Left cardiac atrium (tissue), 4 donors: ENCODE data around the gene TNN. TPM values are rescaled to one million over a fixed set of nuclear protein-coding genes. Genes with fewer than 3 reads are reported as not detected.

Experiments used
- ATAC-seq, 2 donors: fragments of 200-7000 bp; cut with Tn5 transposase; one replicate each; pipeline ENCODE4 v1.9.1; 2020; ENCODE audit warnings: mild to moderate bottlenecking in 2 of 2, moderate library complexity in 2 of 2
- DNase-seq: peaks from one replicate; pipeline ENCODE4 v3.0.0-alpha.2; 2020
- intact Hi-C, 2 donors: fragments of 100-400 bp; cut with DNase I; formaldehyde crosslinking; loops; one replicate each; pipeline versions ENCODE4 v1.14.1 to v1.15.1; 2022 to 2023
- total RNA-seq, 2 donors: library from RNA; stranded (reverse); fragmentation: NEBNext Ultra II Directional; extraction: Animal tissue kit (Norgen Biotek cat#: 25700); gene quantifications; one replicate each; pipeline ENCODE4 v1.2.1, GENCODE V29; 2021
- donor health status: DM: no; HTN: yes; CAD: no.
- donor health status: DM: no; HTN: yes; CAD: no; lungs with severe emphysema.
- donor health status: DM: yes; HTN: yes; CAD: no.
- donor health status: Dilated cardiomyopathy.

Gene TNN
- total RNA-seq, 2 donors from 2014 or later = 0.18 to 0.76 TPM

DNA sequence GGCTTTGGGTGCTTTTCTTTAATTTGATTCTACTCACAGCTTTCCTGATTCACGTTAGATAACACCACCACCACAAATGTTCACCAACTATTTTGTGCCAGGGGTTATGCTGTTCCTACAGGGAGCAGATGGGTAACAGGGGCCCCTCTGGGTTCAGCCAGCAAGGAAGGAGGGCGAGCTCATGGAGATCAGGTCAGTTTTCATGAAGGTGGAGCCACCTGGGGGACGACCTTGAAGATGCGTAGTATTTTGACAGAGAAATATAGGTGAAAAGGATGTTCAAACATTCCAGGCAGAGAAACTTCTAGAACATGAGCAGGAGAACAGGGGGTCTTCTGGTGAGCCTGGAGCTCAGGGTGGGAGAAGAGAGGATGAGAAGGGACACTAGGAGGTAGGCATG is 96.1 kb downstream of the TNN start:
- ATAC-seq = no peak
- intact Hi-C loops = no loop called here

DNA sequence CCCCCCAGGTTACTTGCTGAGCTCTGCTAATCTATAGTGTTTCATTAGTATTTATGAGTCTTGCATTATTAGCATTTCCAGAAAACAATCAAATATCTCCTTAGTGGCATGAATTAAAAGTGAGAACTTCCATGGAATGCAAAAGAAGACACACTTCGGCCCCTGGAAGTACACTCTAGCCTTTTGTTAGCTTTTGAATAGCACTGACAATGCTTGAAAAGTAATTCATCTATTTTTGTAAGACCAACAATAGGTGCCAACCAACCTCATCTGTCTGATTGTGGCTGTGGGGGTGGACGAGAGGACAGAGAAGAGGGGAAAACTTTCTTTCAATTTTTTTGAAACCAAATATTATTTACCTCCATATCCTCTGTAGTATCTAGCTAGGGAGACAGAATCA is 97.1 kb downstream of the TNN start:
- ATAC-seq = no peak
- intact Hi-C loops = no loop called here
- no peak for DNase-seq

More for the DNA sequence above, 96.1 kb downstream of the TNN start:
- no peak for DNase-seq

DNA sequence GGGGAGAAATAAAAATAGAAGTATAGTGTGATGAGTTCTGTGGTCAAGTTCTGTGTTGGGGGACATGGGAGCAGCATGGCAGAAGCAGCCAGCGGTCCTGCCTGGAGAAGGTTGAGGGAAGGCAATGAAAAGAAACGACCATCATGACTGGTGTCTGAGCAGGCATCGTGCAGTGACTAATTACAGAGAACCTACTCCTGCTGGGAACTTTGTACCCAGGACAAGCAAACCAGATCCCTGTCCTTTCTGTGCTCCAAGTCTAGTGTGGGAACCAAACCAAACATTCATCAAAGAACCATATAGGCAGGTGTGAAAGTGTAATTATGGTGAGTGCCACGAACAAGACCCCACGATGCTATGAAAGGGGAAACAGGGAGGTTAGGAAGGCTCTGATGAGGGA is 99.1 kb downstream of the TNN start:
- intact Hi-C loops = no loop called here
- DNase-seq (no peak), ATAC-seq (no peak)

DNA sequence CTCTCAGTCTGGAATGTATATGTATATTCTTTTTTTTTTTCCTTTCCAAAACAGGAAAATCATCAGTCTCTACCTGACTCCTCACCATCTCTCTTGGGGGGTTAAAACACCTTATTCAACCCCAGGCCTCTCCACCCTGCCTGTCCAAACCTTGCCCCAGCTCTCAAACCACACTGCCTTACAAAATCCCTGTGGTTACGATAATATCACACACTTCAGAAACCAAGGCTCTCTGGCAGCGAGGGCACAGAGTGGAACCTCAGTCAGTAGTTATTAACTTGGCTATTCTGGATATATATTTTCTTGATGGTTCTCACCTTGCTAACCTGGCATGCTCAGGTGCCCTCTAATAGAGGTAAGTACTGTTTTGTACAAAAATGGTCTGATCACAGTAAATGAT is 100.2 kb downstream of the TNN start:
- intact Hi-C loops = no loop called here
- no peak for ATAC-seq

DNA sequence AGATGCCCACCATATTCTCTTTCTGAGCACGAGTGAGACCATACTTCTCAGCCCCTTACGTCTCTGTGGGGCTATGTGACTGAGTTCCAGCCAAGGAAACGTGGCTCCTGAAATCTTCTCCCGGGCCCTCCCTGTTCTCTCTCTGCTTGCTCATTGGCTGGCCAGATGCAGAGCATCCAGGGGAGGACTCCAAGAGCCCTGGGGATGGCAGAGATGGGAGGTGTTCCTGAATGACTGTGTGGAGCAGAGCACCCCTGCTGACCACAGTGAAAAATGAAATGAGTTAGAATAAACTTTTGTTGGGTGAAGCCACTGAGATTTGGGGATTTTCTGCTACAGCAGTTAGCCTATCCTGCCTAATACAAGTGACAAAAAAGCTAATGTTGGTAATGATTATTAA is 101.1 kb downstream of the TNN start:
- intact Hi-C loops = no loop called here
- ATAC-seq = no peak
- DNase-seq = no peak

More for the DNA sequence above, 100.2 kb downstream of the TNN start:
- DNase-seq = no peak

DNA sequence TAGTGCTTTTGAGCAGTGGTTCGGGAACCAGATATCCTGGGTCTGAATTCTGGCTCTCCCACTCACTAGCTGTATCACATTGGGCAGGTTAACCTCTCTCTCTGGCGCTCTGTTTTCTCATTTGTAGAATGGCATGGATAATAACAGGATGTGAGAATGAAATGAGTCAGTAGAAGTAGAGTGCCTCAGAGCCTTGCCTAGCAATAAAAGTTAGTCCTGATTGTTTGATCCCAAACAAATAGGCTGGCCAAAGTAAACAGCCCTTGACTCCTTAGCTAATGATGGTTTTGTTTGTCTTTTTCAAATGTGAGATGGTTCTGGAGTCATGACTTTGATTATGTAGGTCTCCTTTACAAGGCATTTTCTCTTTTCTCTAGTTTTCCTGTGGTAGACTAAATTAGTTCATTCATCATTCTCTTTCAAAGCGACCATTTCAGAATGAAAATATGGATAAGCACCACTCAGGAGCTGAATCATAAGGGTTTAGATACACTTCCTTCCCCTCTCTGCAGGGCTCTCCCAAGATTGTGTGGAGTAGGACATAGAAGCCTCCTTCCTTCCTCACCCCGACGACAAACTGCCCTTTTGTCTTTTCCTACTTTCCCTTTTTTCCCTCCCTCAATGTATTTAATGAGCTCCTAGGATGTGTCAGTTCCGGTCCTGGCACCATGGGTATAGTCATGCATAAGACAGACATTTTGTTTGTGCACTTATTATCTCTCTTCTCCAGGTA is 101.8 kb downstream of the TNN start:
- intact Hi-C loops = no loop called here
- no peak for DNase-seq
- peak in 1 of 2 donors; percentile 43 for ATAC-seq

DNA sequence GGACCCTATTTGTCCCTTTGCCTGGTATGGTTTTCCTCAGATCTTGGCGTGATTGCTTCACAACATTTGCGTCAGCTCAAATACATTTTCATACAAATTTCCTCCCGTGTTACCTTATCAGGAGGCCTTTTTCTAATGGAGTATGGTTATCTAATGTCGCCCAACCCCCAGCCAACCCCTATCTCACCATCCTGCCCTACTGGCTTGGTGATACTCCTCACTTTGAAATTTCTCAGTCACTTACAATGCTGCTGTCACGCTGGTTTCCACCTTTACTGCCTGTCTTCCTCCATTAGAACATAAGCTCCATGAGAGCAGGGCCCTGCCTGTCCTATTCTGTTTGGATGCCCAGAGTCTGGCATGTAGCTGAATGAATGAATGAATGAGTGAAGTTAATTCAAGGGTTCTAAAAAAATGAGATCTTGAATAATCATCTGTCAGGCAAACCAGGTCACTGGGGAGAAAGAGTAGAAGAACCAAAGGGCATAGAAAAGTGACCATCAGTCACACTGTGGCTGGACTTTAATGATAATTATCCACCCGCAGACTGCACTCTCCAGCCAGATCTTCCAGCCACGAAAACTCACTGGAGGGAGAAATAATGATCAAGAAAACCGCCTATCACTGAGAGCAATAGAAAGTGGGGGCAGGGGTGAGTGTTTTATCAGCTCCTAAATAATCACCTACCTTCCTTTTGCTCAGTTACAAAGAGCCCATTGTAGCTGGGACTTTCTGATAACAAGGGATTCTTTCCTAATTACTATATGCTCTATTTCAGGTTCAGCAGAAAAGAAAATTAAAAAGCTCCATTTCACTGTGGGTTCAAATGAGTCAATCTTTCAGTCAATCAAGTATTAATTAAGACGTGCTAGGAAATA is 103.6 kb downstream of the TNN start:
- intact Hi-C loops = no loop called here
- DNase-seq (no peak), ATAC-seq (no peak)

DNA sequence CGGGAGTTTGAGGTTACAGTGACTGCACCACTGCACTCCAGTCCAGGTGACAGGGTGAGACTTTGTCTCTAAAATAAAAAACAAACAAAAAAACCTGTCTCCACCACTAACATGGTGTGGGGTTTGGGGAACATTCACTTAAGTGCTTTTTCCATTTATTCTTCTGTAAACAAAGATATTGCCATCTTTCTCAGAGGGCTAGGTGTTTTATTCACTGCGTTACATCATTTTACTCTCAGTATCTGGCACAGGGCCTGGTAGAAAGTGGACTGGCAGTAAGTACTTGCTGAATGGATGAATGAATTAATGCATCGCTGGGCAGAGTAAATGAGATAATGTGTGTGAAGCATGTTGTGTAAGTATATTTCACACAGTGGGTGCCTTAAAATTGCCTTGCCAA is 104.9 kb downstream of the TNN start:
- intact Hi-C loops = no loop called here
- no peak for ATAC-seq
- DNase-seq = no peak

DNA sequence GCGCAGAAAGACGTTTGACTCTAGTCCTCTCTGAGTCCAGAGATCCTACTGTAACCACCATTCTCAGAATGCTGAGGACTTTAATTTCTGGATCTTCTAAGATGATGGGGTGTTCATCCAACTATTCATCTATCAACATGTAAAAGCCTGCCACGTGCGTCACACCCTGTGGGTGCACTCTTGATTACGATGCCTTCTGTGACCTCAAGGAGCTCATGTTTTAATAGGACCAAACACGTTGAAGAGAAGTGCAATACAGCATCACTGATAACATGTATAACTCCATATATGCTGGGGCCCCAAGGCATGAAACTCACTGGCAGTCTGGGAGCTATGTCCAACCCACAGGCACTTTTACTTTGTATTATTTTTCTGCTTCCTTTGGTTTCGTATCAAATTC is 105.9 kb downstream of the TNN start:
- no peak for ATAC-seq
- DNase-seq = no peak
- intact Hi-C loops = no loop called here

DNA sequence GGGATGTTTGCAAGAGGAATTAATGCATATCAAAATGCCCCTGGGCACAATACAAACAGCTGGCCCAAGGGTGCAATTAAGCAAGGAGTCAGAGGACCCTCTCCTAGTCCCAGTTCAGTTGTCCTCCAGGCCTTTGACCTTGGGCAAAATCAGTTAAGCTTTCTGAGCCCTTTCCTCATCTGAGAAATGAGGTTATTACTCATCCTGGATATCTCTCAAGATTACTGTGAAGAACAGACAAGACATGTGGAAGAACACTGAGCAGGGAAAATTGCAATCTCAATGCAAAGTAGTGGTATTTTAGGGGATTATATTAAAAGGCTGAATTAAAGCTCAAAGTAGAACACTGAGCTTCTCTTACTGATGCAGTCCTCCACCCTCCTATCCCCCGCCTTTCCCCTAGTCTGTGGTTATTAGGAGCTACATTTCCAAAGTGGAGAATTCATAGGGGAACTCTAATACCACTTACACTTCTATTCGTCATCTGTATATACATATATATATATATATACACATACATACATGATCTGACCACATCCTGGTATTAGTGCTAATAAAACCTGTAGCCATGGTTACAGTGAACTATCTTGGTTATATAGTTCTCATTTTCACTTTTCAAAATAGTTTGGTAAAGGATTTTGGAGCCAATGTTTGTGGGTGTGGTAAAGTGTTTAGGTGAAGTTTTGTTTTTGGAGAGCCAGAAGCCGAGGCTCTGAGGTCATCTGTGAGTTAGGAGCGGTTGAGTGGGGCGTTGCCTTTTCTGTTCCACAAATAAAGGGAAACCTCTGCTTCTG is 106.9 kb downstream of the TNN start:
- peak in 1 of 2 donors; percentile 32 for ATAC-seq
- no peak for DNase-seq
- intact Hi-C loops = no loop called here

DNA sequence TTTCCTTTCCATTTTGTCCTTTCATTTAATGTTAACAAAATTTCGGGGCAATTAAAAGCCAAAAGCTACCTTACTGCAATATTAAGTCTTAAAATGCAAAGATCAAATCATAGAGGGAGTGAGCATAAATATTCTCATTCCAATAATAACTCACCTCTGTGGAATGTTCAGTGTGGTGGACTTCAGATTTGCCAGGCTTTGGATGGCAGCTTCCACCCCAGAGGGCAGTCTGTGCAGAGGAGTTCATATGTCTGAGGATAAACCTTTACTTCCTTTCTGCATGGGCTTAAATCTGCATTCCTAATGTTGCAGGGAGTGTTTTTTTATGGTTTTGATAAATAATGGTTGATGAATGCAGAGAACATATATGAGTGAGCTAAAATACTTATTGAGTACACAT is 108.6 kb downstream of the TNN start:
- intact Hi-C loops = no loop called here
- ATAC-seq (peak in 1 of 2 donors; percentile 29), DNase-seq (no peak)

DNA sequence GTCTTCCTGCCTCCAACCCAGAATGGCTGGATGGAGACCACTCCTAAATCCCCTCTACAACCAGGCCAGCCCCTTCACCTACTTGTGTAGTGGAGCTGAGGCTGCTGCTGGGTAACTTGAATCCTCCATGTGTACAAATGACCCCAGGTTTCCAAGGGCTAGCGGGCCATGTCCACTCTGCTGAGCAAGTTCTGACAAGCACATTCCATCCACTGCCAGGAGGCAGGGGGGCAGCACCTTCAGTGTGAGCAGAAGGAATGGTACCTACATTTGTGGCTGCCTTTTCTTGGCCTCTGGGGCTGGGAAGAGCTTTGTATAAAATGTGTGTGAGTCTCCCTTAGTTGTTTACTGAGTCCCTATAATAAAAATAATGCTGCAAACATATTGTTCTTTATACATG is 110.4 kb downstream of the TNN start:
- no peak for DNase-seq
- intact Hi-C loops = no loop called here
- ATAC-seq = no peak

DNA sequence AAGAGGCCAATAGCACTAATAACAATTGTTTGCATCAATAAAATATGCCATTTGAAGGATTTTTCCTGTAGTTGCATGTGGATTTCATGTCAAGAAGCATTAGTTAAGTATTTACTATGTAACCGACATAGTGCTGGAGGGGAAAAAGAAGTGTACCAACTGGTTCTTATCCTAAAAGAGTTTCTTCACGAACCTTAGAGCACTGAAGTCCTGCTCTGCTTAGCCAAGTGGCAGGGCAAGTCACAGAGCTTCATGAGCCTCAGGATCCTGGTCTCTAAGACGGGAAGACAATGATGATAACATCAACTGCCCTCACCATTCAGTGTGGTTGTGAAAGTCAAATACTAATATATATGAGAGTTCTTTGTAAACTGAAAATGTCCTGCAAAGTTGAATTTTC is 110.8 kb downstream of the TNN start:
- DNase-seq (no peak), ATAC-seq (no peak)
- intact Hi-C loops = no loop called here

DNA sequence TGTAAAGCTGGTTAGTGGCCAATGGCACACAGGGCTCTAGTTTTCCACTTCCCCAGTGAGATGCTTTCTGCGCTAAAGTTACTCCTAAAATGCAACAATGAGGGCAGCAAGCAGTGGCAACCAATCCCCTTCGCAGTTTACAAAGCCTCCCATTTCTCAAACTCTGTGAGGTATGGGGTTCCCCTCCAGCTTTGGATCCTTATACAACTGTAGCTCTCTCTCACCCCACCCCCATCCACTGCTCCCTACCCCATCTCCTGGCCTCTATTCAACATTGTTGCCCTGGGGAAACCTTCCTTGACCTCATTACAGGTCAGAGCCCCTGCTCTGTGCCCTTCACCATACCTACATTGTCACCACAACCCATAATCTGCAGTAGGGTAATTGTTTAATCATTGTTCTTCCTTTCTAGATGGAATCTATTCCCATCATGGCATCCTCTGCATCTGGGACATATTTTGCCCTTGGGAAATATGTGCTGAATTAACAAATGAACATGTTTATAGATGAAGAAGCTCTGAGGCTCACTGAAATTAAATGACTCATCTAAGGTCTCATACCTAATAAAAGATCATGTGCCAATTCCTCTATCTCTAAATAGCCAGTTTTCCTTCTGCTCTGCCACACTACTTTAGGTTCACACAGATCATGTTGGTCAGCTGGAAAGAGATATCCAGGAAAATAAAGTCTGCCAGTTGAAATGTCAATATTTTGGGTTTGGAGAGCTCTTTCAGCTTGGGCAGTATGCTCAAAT is 112.4 kb downstream of the TNN start:
- ATAC-seq (no peak), DNase-seq (no peak)
- intact Hi-C loops = no loop called here

DNA sequence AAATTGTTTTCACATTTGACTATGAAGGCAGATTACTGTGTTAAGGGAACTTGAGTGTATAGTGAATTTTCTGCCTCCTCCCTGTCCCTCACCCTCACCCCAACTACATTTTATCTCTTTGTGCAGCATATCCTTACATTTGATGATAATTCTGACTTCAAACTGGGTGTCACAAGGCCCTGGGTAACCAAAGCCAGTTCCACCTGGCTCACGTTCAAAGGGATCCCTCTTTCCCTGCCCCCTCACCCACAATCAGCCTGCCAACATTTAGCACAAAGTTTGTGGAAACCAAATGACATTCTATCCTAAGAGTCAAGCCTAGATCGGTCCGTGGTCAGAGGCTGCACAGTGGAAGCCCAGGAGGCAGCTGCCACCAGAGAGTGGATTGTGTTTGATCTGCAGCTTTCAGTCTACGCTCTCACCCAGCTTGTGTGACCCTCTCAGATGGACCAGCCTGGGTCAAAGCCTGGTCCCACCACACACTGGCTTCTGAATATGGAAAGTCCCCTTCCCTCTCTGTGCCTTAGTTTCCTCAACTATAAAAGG is 114.6 kb downstream of the TNN start:
- DNase-seq = no peak
- no peak for ATAC-seq
- intact Hi-C loops = no loop called here

DNA sequence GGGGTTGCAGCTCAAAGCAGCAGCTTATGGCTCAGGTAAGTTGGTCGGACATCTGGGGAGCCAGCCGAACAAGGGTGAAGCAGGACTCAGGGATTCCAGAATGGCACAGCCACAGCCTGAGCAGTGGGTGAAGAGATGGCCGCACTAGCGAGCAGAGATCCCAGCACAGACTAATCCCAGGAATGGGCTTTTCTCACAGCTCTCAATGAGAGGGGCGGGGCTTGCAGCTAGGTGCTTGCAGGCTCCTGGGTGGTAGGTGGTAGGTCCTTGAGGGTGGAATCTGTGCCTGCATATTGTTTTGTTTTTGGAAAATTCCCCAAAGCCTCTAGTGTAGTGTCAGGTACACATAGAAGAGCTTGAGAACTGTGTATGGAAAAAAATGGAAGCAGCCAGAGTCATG is 116.0 kb downstream of the TNN start:
- ATAC-seq (no peak), DNase-seq (no peak)
- intact Hi-C loops = no loop called here

DNA sequence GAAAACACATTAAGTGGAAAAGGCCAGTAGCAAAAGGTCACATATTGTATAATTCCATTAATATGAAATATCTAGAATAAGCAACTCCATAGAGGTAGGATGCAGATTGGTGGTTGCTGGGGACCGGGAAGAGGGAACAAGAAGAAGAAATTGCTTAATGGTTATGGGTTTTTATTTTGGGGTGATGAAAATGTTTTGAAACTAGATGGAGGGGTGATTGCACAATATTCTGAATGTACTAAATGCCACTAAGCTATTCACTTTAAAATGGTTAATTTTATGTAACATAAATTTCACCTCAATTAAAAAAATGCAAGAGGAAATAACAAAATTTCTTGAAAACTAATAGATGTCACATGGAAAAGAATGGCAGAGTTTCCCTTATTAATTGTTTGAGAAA is 118.3 kb downstream of the TNN start:
- ATAC-seq = no peak
- intact Hi-C loops = no loop called here
- DNase-seq = no peak

DNA sequence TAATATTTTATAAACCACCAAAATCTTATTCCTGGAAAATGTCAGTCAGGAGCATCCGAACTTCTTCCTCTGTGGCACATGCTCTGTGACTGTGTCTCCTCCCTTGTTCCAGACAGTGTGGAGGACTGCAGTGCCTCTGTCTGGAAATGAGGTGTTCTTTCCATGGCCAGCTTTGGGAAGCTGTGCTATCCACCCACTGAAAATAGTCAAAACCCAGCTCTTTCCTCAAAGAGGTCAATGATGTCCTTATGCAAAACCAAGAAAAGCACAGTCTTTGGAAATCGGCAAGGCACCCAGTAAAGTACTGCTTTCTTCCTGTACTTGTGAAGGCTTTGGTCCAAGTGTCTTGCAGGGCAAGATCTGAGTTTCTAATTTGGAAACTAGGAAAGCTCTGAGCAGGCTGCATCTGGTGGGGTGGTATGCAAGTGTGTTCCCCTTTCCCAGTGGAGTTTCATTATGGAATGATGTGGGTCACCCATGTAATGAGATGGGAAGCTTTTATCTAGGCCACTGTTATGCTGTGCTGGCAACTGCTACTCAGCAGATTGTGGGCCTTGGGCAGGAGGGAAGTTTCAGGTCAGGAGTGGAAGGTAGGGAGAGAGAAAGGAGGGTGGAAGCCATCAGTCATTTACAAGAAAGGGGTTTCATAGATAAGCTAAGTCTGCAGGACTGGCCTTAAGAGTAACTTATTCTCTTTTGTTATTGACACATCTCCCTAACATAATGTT is 119.0 kb downstream of the TNN start:
- no peak for DNase-seq
- intact Hi-C loops = no loop called here
- peak in 1 of 2 donors; percentile 52 for ATAC-seq
